ENCODE measurements around the gene RPRML. TPM values are rescaled to one million over a fixed set of nuclear protein-coding genes. Genes with fewer than 3 reads are reported as not detected.

RPRML gene
- polyA plus RNA-seq, 2 donors = 0.44 TPM; not detected in 1

GRCh38 chr17:46950342-46950996 is 28.6 kb downstream of the RPRML start:
- H3K4me1 ChIP-seq (ENCODE audit: control insufficient read depth in 2 of 2, insufficient read depth in 2 of 2, low read length in 1 of 2) = peaks cover 2 to 14% of the 10 kb centered on the region in 2 donors
- no peaks in the 10 kb centered on the region for H3K36me3 ChIP-seq (ENCODE audit: control insufficient read depth in 2 of 2, insufficient read depth in 2 of 2, low read length in 1 of 2)
- 66 to 76% methylated on average over 7 of the region's 7 CpGs for WGBS, 2 donors

GRCh38 chr17:46949291-46950174 is 29.5 kb downstream of the RPRML start:
- Histone ChIP-seq H3K9me3 (ENCODE audit: control insufficient read depth in 2 of 2, insufficient read depth in 1 of 2, low read depth in 1 of 2, low read length in 1 of 2) (no peaks in the 10 kb centered on the region), H3K4me1 (ENCODE audit: control insufficient read depth in 2 of 2, insufficient read depth in 2 of 2, low read length in 1 of 2) (peaks cover 2 to 22% of the 10 kb centered on the region in 2 donors), H3K36me3 (ENCODE audit: control insufficient read depth in 2 of 2, insufficient read depth in 2 of 2, low read length in 1 of 2) (no peaks in the 10 kb centered on the region), H3K4me3 (ENCODE audit: low read depth in 1 of 2, low read length in 2 of 2) (no peak overlapping the region), H3K27ac (ENCODE audit: low read depth in 2 of 2, low read length in 1 of 2) (peak overlapping the region in 1 of 2 donors; percentile 78), H3K27me3 (ENCODE audit: control insufficient read depth in 1 of 2, insufficient read depth in 2 of 2, low read length in 2 of 2) (no peaks in the 10 kb centered on the region)
- 74 to 83% methylated on average over 11 of the region's 11 CpGs for WGBS, 2 donors

More at GRCh38 chr17:46950342-46950996, 28.6 kb downstream of the RPRML start:
- Histone ChIP-seq H3K27ac (ENCODE audit: low read depth in 2 of 2, low read length in 1 of 2) (no peak overlapping the region), H3K9me3 (ENCODE audit: control insufficient read depth in 2 of 2, insufficient read depth in 1 of 2, low read depth in 1 of 2, low read length in 1 of 2) (no peaks in the 10 kb centered on the region), H3K4me3 (ENCODE audit: low read depth in 1 of 2, low read length in 2 of 2) (no peak overlapping the region), H3K27me3 (ENCODE audit: control insufficient read depth in 1 of 2, insufficient read depth in 2 of 2, low read length in 2 of 2) (no peaks in the 10 kb centered on the region)

DNA sequence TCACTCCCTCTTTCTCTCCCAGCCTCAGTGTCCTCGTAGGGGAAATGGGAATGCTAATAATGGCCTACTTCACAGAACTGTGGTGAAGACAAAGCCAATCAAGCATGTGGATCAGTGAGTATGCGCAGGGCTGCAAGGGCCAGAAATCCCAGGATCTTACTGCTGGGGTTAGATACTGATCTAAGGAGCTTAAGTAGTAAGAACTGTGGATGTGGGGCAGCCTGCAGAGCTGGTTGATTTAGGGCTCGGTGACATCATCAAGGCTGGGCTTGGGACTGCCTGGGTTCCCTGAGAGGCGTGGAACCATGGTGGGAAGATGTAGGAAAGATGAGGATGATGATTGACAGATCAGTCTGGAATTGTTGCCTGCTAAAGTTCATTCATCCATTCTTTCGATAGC is 30.5 kb downstream of the RPRML start:
- H3K27ac ChIP-seq (ENCODE audit: low read depth in 2 of 2, low read length in 1 of 2) = peak overlapping the region in 1 of 2 donors; percentile 78
- 80 to 87% methylated on average over 5 of the region's 5 CpGs for WGBS, 2 donors
- H3K4me3 ChIP-seq (ENCODE audit: low read depth in 1 of 2, low read length in 2 of 2) = no peak overlapping the region
- H3K9me3 ChIP-seq (ENCODE audit: control insufficient read depth in 2 of 2, insufficient read depth in 1 of 2, low read depth in 1 of 2, low read length in 1 of 2) = no peaks in the 10 kb centered on the region
- no peaks in the 10 kb centered on the region for H3K36me3 ChIP-seq (ENCODE audit: control insufficient read depth in 2 of 2, insufficient read depth in 2 of 2, low read length in 1 of 2)
- no peaks in the 10 kb centered on the region for H3K27me3 ChIP-seq (ENCODE audit: control insufficient read depth in 1 of 2, insufficient read depth in 2 of 2, low read length in 2 of 2)
- H3K4me1 ChIP-seq (ENCODE audit: control insufficient read depth in 2 of 2, insufficient read depth in 2 of 2, low read length in 1 of 2) = peaks cover 6 to 30% of the 10 kb centered on the region in 2 donors

DNA sequence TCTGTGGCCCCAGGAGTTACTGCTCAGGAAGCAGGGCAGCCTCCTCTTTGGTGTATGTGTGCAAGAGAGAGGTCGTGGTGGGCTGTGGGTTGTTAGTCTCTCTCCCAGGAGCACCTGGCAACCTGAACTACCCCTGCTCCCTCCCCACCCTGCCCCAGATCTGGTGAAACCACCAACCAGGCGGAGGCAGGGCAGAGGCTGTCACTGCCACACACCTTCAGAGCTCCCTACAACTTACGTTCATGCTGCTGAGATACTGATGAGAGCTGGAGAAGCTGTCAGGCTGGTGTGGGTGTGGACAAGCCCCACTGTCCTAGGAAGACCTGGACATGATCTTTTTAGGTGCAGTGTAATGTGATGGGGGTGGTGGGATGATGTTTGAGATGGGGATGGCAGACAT is 31.8 kb downstream of the RPRML start:
- H3K27ac ChIP-seq (ENCODE audit: low read depth in 2 of 2, low read length in 1 of 2) = no peak overlapping the region
- WGBS, 2 donors = 47 to 53% methylated on average over 3 of the region's 3 CpGs
- H3K9me3 ChIP-seq (ENCODE audit: control insufficient read depth in 2 of 2, insufficient read depth in 1 of 2, low read depth in 1 of 2, low read length in 1 of 2) = no peaks in the 10 kb centered on the region
- H3K4me3 ChIP-seq (ENCODE audit: low read depth in 1 of 2, low read length in 2 of 2) = no peak overlapping the region
- H3K36me3 ChIP-seq (ENCODE audit: control insufficient read depth in 2 of 2, insufficient read depth in 2 of 2, low read length in 1 of 2) = no peaks in the 10 kb centered on the region
- H3K27me3 ChIP-seq (ENCODE audit: control insufficient read depth in 1 of 2, insufficient read depth in 2 of 2, low read length in 2 of 2) = no peaks in the 10 kb centered on the region
- peaks cover 6 to 33% of the 10 kb centered on the region in 2 donors for H3K4me1 ChIP-seq (ENCODE audit: control insufficient read depth in 2 of 2, insufficient read depth in 2 of 2, low read length in 1 of 2)

DNA sequence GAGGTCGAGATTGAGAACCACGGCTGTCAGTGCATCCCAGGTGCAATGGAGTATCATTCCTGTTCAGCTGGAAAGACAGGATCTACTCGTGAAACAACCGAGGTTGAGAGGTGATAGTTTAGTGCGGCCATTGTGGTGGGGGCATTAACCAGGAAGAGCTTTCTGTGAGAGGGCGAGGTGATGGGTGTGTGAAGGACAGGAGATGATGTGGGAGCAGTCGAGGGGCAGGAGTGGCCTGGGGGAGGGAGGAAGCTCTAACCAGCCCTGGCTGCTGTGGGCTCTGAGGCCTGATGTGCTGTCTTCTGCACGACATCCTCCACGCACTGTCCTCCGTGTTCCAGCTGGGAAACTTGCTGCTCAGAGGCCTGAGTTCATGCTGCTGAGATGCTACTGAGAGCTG is 34.1 kb downstream of the RPRML start:
- peaks cover 0 to under 1% of the 10 kb centered on the region in 2 donors for H3K36me3 ChIP-seq (ENCODE audit: control insufficient read depth in 2 of 2, insufficient read depth in 2 of 2, low read length in 1 of 2)
- H3K27me3 ChIP-seq (ENCODE audit: control insufficient read depth in 1 of 2, insufficient read depth in 2 of 2, low read length in 2 of 2) = no peaks in the 10 kb centered on the region
- no peak overlapping the region for H3K4me3 ChIP-seq (ENCODE audit: low read depth in 1 of 2, low read length in 2 of 2)
- 36 to 40% methylated on average over 10 of the region's 10 CpGs for WGBS, 2 donors
- H3K4me1 ChIP-seq (ENCODE audit: control insufficient read depth in 2 of 2, insufficient read depth in 2 of 2, low read length in 1 of 2) = peaks cover 3 to 27% of the 10 kb centered on the region in 2 donors
- H3K27ac ChIP-seq (ENCODE audit: low read depth in 2 of 2, low read length in 1 of 2) = peak overlapping the region; percentile 12 to 73
- no peaks in the 10 kb centered on the region for H3K9me3 ChIP-seq (ENCODE audit: control insufficient read depth in 2 of 2, insufficient read depth in 1 of 2, low read depth in 1 of 2, low read length in 1 of 2)

- H3K36me3 ChIP-seq (ENCODE audit: control insufficient read depth in 2 of 2, insufficient read depth in 2 of 2, low read length in 1 of 2) = peaks cover 0 to 6% of the 10 kb centered on the region in 2 donors
- 27 to 29% methylated on average over 21 of the region's 21 CpGs for WGBS, 2 donors
- no peaks in the 10 kb centered on the region for H3K9me3 ChIP-seq (ENCODE audit: control insufficient read depth in 2 of 2, insufficient read depth in 1 of 2, low read depth in 1 of 2, low read length in 1 of 2)
- H3K4me1 ChIP-seq (ENCODE audit: control insufficient read depth in 2 of 2, insufficient read depth in 2 of 2, low read length in 1 of 2) = peaks cover 3 to 21% of the 10 kb centered on the region in 2 donors
- no peaks in the 10 kb centered on the region for H3K27me3 ChIP-seq (ENCODE audit: control insufficient read depth in 1 of 2, insufficient read depth in 2 of 2, low read length in 2 of 2)
- no peak overlapping the region for H3K27ac ChIP-seq (ENCODE audit: low read depth in 2 of 2, low read length in 1 of 2)
- no peak overlapping the region for H3K4me3 ChIP-seq (ENCODE audit: low read depth in 1 of 2, low read length in 2 of 2)
Measured at GRCh38 chr17:46943501-46944393, 35.3 kb downstream of the RPRML start.

- Histone ChIP-seq H3K4me1 (ENCODE audit: control insufficient read depth in 2 of 2, insufficient read depth in 2 of 2, low read length in 1 of 2) (peaks cover 3 to 21% of the 10 kb centered on the region in 2 donors), H3K27ac (ENCODE audit: low read depth in 2 of 2, low read length in 1 of 2) (no peak overlapping the region), H3K36me3 (ENCODE audit: control insufficient read depth in 2 of 2, insufficient read depth in 2 of 2, low read length in 1 of 2) (peaks cover 4 to 12% of the 10 kb centered on the region in 2 donors), H3K9me3 (ENCODE audit: control insufficient read depth in 2 of 2, insufficient read depth in 1 of 2, low read depth in 1 of 2, low read length in 1 of 2) (no peaks in the 10 kb centered on the region), H3K4me3 (ENCODE audit: low read depth in 1 of 2, low read length in 2 of 2) (no peak overlapping the region), H3K27me3 (ENCODE audit: control insufficient read depth in 1 of 2, insufficient read depth in 2 of 2, low read length in 2 of 2) (no peaks in the 10 kb centered on the region)
- WGBS, 2 donors = 55 to 58% methylated on average over 2 of the region's 2 CpGs
Measured at GRCh38 chr17:46943218-46943500, 35.9 kb downstream of the RPRML start.

DNA sequence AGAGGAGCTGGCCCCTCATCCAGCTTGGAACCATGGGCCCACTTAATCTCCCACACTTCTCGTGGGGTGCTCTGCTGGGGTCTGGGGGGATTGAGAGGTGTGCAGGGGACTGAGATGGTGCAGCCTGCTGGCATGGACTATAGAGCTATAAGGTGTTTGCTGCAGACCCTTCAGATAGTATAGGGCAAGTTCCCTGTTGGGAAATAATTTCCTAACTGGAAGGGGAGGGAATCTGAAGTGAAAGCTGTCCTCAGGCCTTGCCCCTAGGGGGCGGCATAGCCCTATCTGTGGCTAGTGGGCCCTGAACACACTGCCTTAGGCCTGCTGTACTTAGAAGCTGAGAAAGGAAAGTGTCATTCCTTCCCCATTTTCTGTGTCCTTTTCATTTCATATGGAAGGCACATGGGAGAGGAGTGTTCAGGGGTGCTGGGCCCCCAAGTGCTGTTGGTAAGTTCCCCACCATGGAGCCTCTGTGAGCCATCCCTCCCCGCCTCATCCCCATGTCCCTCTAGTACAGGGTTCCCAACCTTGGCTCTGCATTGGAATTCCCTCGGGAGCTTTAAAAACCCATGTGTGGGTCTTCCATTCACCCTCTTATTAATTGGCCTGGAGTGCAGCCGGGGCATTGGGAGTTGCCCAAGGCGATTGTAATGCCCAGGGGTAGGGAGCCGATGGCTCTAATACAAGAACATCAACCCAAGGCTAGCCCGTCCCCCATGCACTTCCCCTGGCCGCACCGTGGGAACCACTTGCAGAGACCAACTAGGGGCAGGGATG is 36.4 kb downstream of the RPRML start:
- no peak overlapping the region for H3K27ac ChIP-seq (ENCODE audit: low read depth in 2 of 2, low read length in 1 of 2)
- no peaks in the 10 kb centered on the region for H3K9me3 ChIP-seq (ENCODE audit: control insufficient read depth in 2 of 2, insufficient read depth in 1 of 2, low read depth in 1 of 2, low read length in 1 of 2)
- H3K4me1 ChIP-seq (ENCODE audit: control insufficient read depth in 2 of 2, insufficient read depth in 2 of 2, low read length in 1 of 2) = peaks cover 3 to 21% of the 10 kb centered on the region in 2 donors
- H3K27me3 ChIP-seq (ENCODE audit: control insufficient read depth in 1 of 2, insufficient read depth in 2 of 2, low read length in 2 of 2) = no peaks in the 10 kb centered on the region
- 66 to 70% methylated on average over 10 of the region's 10 CpGs for WGBS, 2 donors
- no peak overlapping the region for H3K4me3 ChIP-seq (ENCODE audit: low read depth in 1 of 2, low read length in 2 of 2)
- H3K36me3 ChIP-seq (ENCODE audit: control insufficient read depth in 2 of 2, insufficient read depth in 2 of 2, low read length in 1 of 2) = peaks cover 4 to 12% of the 10 kb centered on the region in 2 donors
